ENCODE results near the gene JADE3.

The JADE3 gene

GRCh38 chrX:46917622-46918021 lies 5.4 kb downstream of the JADE3 start:
- Histone ChIP-seq H3K9me2 (replicated peaks; ENCODE audit: insufficient read depth, low read length) (no peaks in the 10 kb centered on the region), H3K4me3 (ENCODE audit: low read length) (no peak overlapping the region), H4K20me1 (ENCODE audit: insufficient read depth, low read length) (no peaks in the 10 kb centered on the region), H3K9ac (ENCODE audit: low read length) (no peak overlapping the region), H3K36me3 (replicated peaks; ENCODE audit: insufficient read depth, low read length) (no peaks in the 10 kb centered on the region), H3K27me3 (replicated peaks; ENCODE audit: insufficient read depth, low read length) (no peaks in the 10 kb centered on the region), H3K4me2 (ENCODE audit: low read depth, low read length) (no peak overlapping the region), H3K4me1 (ENCODE audit: low read length) (no peaks in the 10 kb centered on the region), H2AFZ (ENCODE audit: low read length) (no peak overlapping the region), H3K9me3 (replicated peaks; ENCODE audit: insufficient read depth, low read length) (no peaks in the 10 kb centered on the region), H3K27ac (ENCODE audit: low read length) (no peak overlapping the region), H3K79me2 (ENCODE audit: low read length) (peaks cover 9% of the 10 kb centered on the region), H3F3A (ENCODE audit: insufficient read depth, low read length) (no peaks in the 10 kb centered on the region)
- no peak for DNase-seq
- TF ChIP-seq EZH2 (optimal IDR thresholded peaks at IDR 0.05; ENCODE audit: low read depth, low read length) (no peak), EZH2phosphoT487 (IDR thresholded peaks at IDR 0.05; ENCODE audit: low read length) (no peak), CTCF (IDR thresholded peaks at IDR 0.05; ENCODE audit: low read length) (no peak)

GRCh38 chrX:46918434-46918833 lies 6.2 kb downstream of the JADE3 start:
- H3K79me2 ChIP-seq (ENCODE audit: low read length) = peaks cover 8% of the 10 kb centered on the region
- no peak for TF ChIP-seq CTCF (IDR thresholded peaks at IDR 0.05; ENCODE audit: low read length)
- TF ChIP-seq EZH2 (optimal IDR thresholded peaks at IDR 0.05; ENCODE audit: low read depth, low read length) = no peak
- no peak for TF ChIP-seq EZH2phosphoT487 (IDR thresholded peaks at IDR 0.05; ENCODE audit: low read length)
- no peak overlapping the region for H3K4me2 ChIP-seq (ENCODE audit: low read depth, low read length)
- H3K27me3 ChIP-seq (replicated peaks; ENCODE audit: insufficient read depth, low read length) = no peaks in the 10 kb centered on the region
- H4K20me1 ChIP-seq (ENCODE audit: insufficient read depth, low read length) = no peaks in the 10 kb centered on the region
- no peak overlapping the region for H3K27ac ChIP-seq (ENCODE audit: low read length)
- H3K9me3 ChIP-seq (replicated peaks; ENCODE audit: insufficient read depth, low read length) = no peaks in the 10 kb centered on the region
- no peaks in the 10 kb centered on the region for H3K4me1 ChIP-seq (ENCODE audit: low read length)
- H3F3A ChIP-seq (ENCODE audit: insufficient read depth, low read length) = no peaks in the 10 kb centered on the region
- no peaks in the 10 kb centered on the region for H3K9me2 ChIP-seq (replicated peaks; ENCODE audit: insufficient read depth, low read length)
- H3K9ac ChIP-seq (ENCODE audit: low read length) = no peak overlapping the region
- no peak overlapping the region for H2AFZ ChIP-seq (ENCODE audit: low read length)
- DNase-seq = no peak
- no peaks in the 10 kb centered on the region for H3K36me3 ChIP-seq (replicated peaks; ENCODE audit: insufficient read depth, low read length)
- no peak overlapping the region for H3K4me3 ChIP-seq (ENCODE audit: low read length)

GRCh38 chrX:46920235-46920634 lies 8.0 kb downstream of the JADE3 start:
- H3K79me2 ChIP-seq (ENCODE audit: low read length) = no peaks in the 10 kb centered on the region

More at GRCh38 chrX:46920235-46920634, 8.0 kb downstream of the JADE3 start:
- Histone ChIP-seq H3K27ac (ENCODE audit: low read length) (no peak overlapping the region), H3K9me3 (replicated peaks; ENCODE audit: insufficient read depth, low read length) (no peaks in the 10 kb centered on the region), H3K27me3 (replicated peaks; ENCODE audit: insufficient read depth, low read length) (no peaks in the 10 kb centered on the region), H2AFZ (ENCODE audit: low read length) (no peak overlapping the region), H3K4me3 (ENCODE audit: low read length) (no peak overlapping the region), H3K9me2 (replicated peaks; ENCODE audit: insufficient read depth, low read length) (no peaks in the 10 kb centered on the region), H3F3A (ENCODE audit: insufficient read depth, low read length) (no peaks in the 10 kb centered on the region), H3K9ac (ENCODE audit: low read length) (no peak overlapping the region), H3K4me2 (ENCODE audit: low read depth, low read length) (no peak overlapping the region), H3K4me1 (ENCODE audit: low read length) (no peaks in the 10 kb centered on the region), H3K36me3 (replicated peaks; ENCODE audit: insufficient read depth, low read length) (no peaks in the 10 kb centered on the region), H4K20me1 (ENCODE audit: insufficient read depth, low read length) (no peaks in the 10 kb centered on the region)
- DNase-seq = no peak
- TF ChIP-seq EZH2phosphoT487 (IDR thresholded peaks at IDR 0.05; ENCODE audit: low read length) (no peak), EZH2 (optimal IDR thresholded peaks at IDR 0.05; ENCODE audit: low read depth, low read length) (no peak), CTCF (IDR thresholded peaks at IDR 0.05; ENCODE audit: low read length) (no peak)

All from MM.1S (cell line).